NCI-H2171 treated with DMSO at 0.1 percent for 48 hours (cell line): ENCODE results near the gene AGT.
"Not testable (repeated sequence)": the region's sequence is repeated elsewhere in the genome, so short reads cannot be mapped to it uniquely, and the experiment has no call there.

Experiments
- DNase-seq: peaks from one replicate; lab custom pipeline; 2025; lab: John Stamatoyannopoulos, UW

AGT gene

GRCh38 chr1:230744382-230744781 is 30.5 kb upstream of the AGT start:
- DNase-seq, result peak; percentile 30

GRCh38 chr1:230743899-230744298 is 30.0 kb upstream of the AGT start:
- peak; percentile 46 for DNase-seq

GRCh38 chr1:230739564-230740290 is 25.8 kb upstream of the AGT start:
- no peak for DNase-seq

GRCh38 chr1:230737622-230738262 is 23.8 kb upstream of the AGT start:
- no peak for DNase-seq

GRCh38 chr1:230735447-230735846 is 21.5 kb upstream of the AGT start:
- DNase-seq, result peak; percentile 94

GRCh38 chr1:230730977-230731376 is 17.1 kb upstream of the AGT start:
- DNase-seq, result peak; percentile 43

GRCh38 chr1:230728710-230729392 is 14.9 kb upstream of the AGT start:
- no peak for DNase-seq

GRCh38 chr1:230725256-230726012 is 11.5 kb upstream of the AGT start:
- DNase-seq, result no peak

GRCh38 chr1:230721849-230722522 is 8.1 kb upstream of the AGT start:
- DNase-seq, result not testable (repeated sequence)

- DNase-seq, result no peak
Observed at GRCh38 chr1:230717251-230717650, 3.3 kb upstream of the AGT start.

- not testable (repeated sequence) for DNase-seq
Observed at GRCh38 chr1:230716453-230716852, 2.5 kb upstream of the AGT start.

- no peak for DNase-seq
Observed at GRCh38 chr1:230715510-230715909, 1.6 kb upstream of the AGT start.

GRCh38 chr1:230713547-230713914 is 391 bp downstream of the AGT start:
- no peak for DNase-seq

GRCh38 chr1:230713138-230713537 is 784 bp downstream of the AGT start:
- no peak for DNase-seq

GRCh38 chr1:230712470-230712942 is 1.4 kb downstream of the AGT start:
- no peak for DNase-seq

- no peak for DNase-seq
Observed at GRCh38 chr1:230711245-230711644, 2.7 kb downstream of the AGT start.

GRCh38 chr1:230710543-230710904 is 3.4 kb downstream of the AGT start:
- no peak for DNase-seq

- no peak for DNase-seq
Observed at GRCh38 chr1:230709619-230710542, 4.0 kb downstream of the AGT start.

- DNase-seq, result no peak
Observed at GRCh38 chr1:230708631-230709580, 5.0 kb downstream of the AGT start.
